K562 (cell line): ENCODE data around the gene CRYBG2. TPM values are rescaled to one million over a fixed set of nuclear protein-coding genes. Genes with fewer than 3 reads are reported as not detected.

Experiments used
- ARHGAP35 ChIP-seq: fragments of 450-650 bp; IDR thresholded peaks from 2 replicates; pipeline ENCODE4 v1.6.1; 2018; ENCODE audit not compliant: partially characterized antibody
- CBFA2T2 ChIP-seq: fragments of 450-650 bp; conservative IDR thresholded peaks from 2 replicates; pipeline ENCODE4 v1.6.1; 2017; ENCODE audit warnings: mild to moderate bottlenecking
- CTCF ChIP-seq, 3 experiments: IDR thresholded peaks in 2 of 3; conservative IDR thresholded peaks in 1 of 3; 2 replicates each; pipeline ENCODE4 v1.5.1; 2011 to 2012; ENCODE audit warnings: low read length in 3 of 3, mild to moderate bottlenecking in 3 of 3, control low read depth in 2 of 3, improper control_type of control experiment in 1 of 3, inconsistent platforms in 1 of 3, low read depth in 1 of 3, mixed read lengths in 1 of 3, moderate library complexity in 1 of 3; ENCODE audit not compliant: insufficient read depth in 2 of 3
- DIDO1 ChIP-seq: fragments of 450-650 bp; IDR thresholded peaks from 2 replicates; pipeline ENCODE4 v1.6.1; 2016; ENCODE audit warnings: low read depth, missing biosample characterization, missing genetic modification characterization
- GTF3C2 ChIP-seq: IDR thresholded peaks from 3 replicates; pipeline ENCODE4 v1.6.1; 2011; ENCODE audit warnings: borderline replicate concordance, mild to moderate bottlenecking, moderate library complexity; ENCODE audit not compliant: insufficient read length; ENCODE audit errors: extremely low read depth
- JUND ChIP-seq, 2 experiments: IDR thresholded peaks; 2 replicates in 1 of 2; 3 replicates in 1 of 2; pipeline ENCODE4 v1.6.1; 2011; ENCODE audit warnings: borderline replicate concordance in 2 of 2, low read depth in 2 of 2, low read length in 2 of 2, improper control_type of control experiment in 1 of 2, missing biosample characterization in 1 of 2, missing genetic modification characterization in 1 of 2, missing genetic modification reagents in 1 of 2
- KLF16 ChIP-seq: IDR thresholded peaks from 2 replicates; pipeline ENCODE4 v1.6.1; 2016; ENCODE audit warnings: antibody characterized with exemption
- MEIS2 ChIP-seq: fragments of 450-650 bp; IDR thresholded peaks from 2 replicates; pipeline ENCODE4 v1.6.1; 2014; ENCODE audit warnings: mild to moderate bottlenecking; ENCODE audit not compliant: partially characterized antibody
- MTF1 ChIP-seq: fragments of 250-450 bp; sonication (Bioruptor Pico); IDR thresholded peaks from 2 replicates; pipeline ENCODE4 v1.9.0; 2021; ENCODE audit warnings: moderate library complexity, mild to moderate bottlenecking, inconsistent platforms, borderline replicate concordance
- NFIC ChIP-seq: fragments of 450-650 bp; IDR thresholded peaks from 2 replicates; pipeline ENCODE4 v1.6.1; 2017; ENCODE audit warnings: mild to moderate bottlenecking, inconsistent platforms
- RAD21 ChIP-seq, 2 experiments: fragments of 250-450 bp in 1 of 2; fragments of 450-650 bp in 1 of 2; sonication (Bioruptor Pico) in 1 of 2; formaldehyde crosslinking in 1 of 2; IDR thresholded peaks in 1 of 2; conservative IDR thresholded peaks in 1 of 2; 2 replicates each; pipeline versions ENCODE4 v1.4.0 to v1.8.0; 2020 to 2022; ENCODE audit warnings: mild to moderate bottlenecking in 2 of 2, moderate library complexity in 1 of 2
- RB1 ChIP-seq: fragments of 450-650 bp; IDR thresholded peaks from 2 replicates; pipeline ENCODE4 v1.6.1; 2017; ENCODE audit warnings: low read depth, mild to moderate bottlenecking
- RBFOX2 ChIP-seq: fragments of 200-400 bp; formaldehyde crosslinking; IDR thresholded peaks from 2 replicates; pipeline ENCODE4 v1.6.1; 2017; ENCODE audit warnings: low read depth, mild to moderate bottlenecking, low read length, moderate library complexity
- RBM22 ChIP-seq: fragments of 200-400 bp; formaldehyde crosslinking; IDR thresholded peaks from 2 replicates; pipeline ENCODE4 v1.6.1; 2018; ENCODE audit warnings: low read length, low read depth; ENCODE audit not compliant: poor library complexity, severe bottlenecking
- RBM25 ChIP-seq: fragments of 200-400 bp; formaldehyde crosslinking; IDR thresholded peaks from 2 replicates; pipeline ENCODE4 v1.6.1; 2018; ENCODE audit warnings: low read length, low read depth, moderate library complexity; ENCODE audit not compliant: severe bottlenecking
- RCOR1 ChIP-seq, 2 experiments: IDR thresholded peaks; 2 replicates each; pipeline ENCODE4 v1.6.1; 2012; ENCODE audit warnings: low read depth in 2 of 2, low read length in 2 of 2, borderline replicate concordance in 1 of 2, improper control_type of control experiment in 1 of 2
- SMC3 ChIP-seq: conservative IDR thresholded peaks from 2 replicates; pipeline ENCODE4 v1.6.1; 2011; ENCODE audit warnings: low read depth, low read length, improper control_type of control experiment; ENCODE audit not compliant: insufficient read depth
- SRSF7 ChIP-seq: fragments of 200-400 bp; formaldehyde crosslinking; optimal IDR thresholded peaks from 2 replicates; pipeline ENCODE3; 2017; ENCODE audit warnings: mild to moderate bottlenecking, low read depth, low read length
- TAF7 ChIP-seq: fragments of 450-650 bp; IDR thresholded peaks from 2 replicates; pipeline ENCODE4 v1.6.1; 2016; ENCODE audit warnings: missing genetic modification characterization, missing compliant biosample characterization
- TFAP4 ChIP-seq: sonication (generic); formaldehyde crosslinking; IDR thresholded peaks from 2 replicates; pipeline ENCODE4 v1.8.0; 2022; ENCODE audit warnings: missing genetic modification reagents, mild to moderate bottlenecking, moderate library complexity, borderline replicate concordance
- polyA plus RNA-seq, 8 experiments: library from polyadenylated mRNA; depleted of rRNA in 4 of 8; stranded (reverse) in 5 of 8; unstranded in 3 of 8; fragments of >200 nt; fragmentation: Nextera tagmentation in 2 of 8; fragmentation: Illumina TruSeq in 1 of 8; extraction: Ambion mirVana in 2 of 8; extraction: Trizol in 1 of 8; gene quantifications; 2 replicates each; pipeline versions ENCODE4 v1.2.1 to v1.2.3, GENCODE V29; 2011 to 2014; ENCODE audit warnings: inconsistent platforms in 1 of 8, missing spikeins in 1 of 8
- total RNA-seq, 7 experiments: library from RNA; depleted of rRNA in 6 of 7; stranded (reverse); fragments of >200 nt in 6 of 7; fragmentation: Illumina TruSeq in 2 of 7; extraction: Trizol in 2 of 7; gene quantifications; 2 replicates each; pipeline versions ENCODE4 v1.2.1 to v1.2.3, GENCODE V29; 2011 to 2021; ENCODE audit warnings: low replicate concordance in 1 of 7

Gene CRYBG2
- total and polyA plus RNA-seq, 9 of the 15 experiments (the other 6 are each of a cell fraction or from before 2014, with no cell fraction given), result 0.39 to 8.5 (median 3.7) TPM

- TF ChIP-seq NFIC, result 0 out of 2 replicates have a peak, but pooled peaks have one; percentile 11
- peak; percentile 46 for TF ChIP-seq RBM22
- no peak for TF ChIP-seq GTF3C2
- TF ChIP-seq SRSF7, result no peak
- 0 out of 2 replicates have a peak, but pooled peaks have one; percentile 7 for TF ChIP-seq CBFA2T2
- no peak for TF ChIP-seq MTF1 (CRISPR knock-in tag)
- TF ChIP-seq TAF7 (tag), result no peak
- TF ChIP-seq RBFOX2, result 0 out of 2 replicates have a peak, but pooled peaks have one; percentile 28
- peak; percentile 41; the same call in 1 of the 2 replicates for TF ChIP-seq TFAP4 (CRISPR knock-in tag)
- no peak for TF ChIP-seq DIDO1 (tag)
- 0 out of 2 replicates have a peak, but pooled peaks have one; percentile 17 for TF ChIP-seq KLF16
- peak; percentile 46 for TF ChIP-seq ARHGAP35
- TF ChIP-seq RCOR1 (IDR thresholded peaks at IDR 0.05; ENCODE audit: borderline replicate concordance in 1 of 2, low read depth in 2 of 2, low read length in 2 of 2), result 0 out of 4 replicates have a peak, but pooled peaks of 1 of the 2 experiments have one; percentile 5
- TF ChIP-seq JUND (IDR thresholded peaks at IDR 0.05; ENCODE audit: borderline replicate concordance, low read depth, low read length), result 0 out of 2 replicates have a peak, but pooled peaks have one; percentile 13
- TF ChIP-seq JUND (tag; IDR thresholded peaks at IDR 0.05; ENCODE audit: borderline replicate concordance, low read depth, low read length), result no peak
- TF ChIP-seq SMC3, result 0 out of 2 replicates have a peak, but pooled peaks have one; percentile 24
- TF ChIP-seq RBM25, result no peak
- peak in 1 of 2 experiments; percentile 53; a peak in 3 of 4 replicates for TF ChIP-seq RAD21 (CRISPR knock-in tag; conservative IDR thresholded peaks at IDR 0.05 in 1 of 2, IDR thresholded peaks at IDR 0.05 in 1 of 2)
- peak; percentile 13 for TF ChIP-seq MEIS2
- TF ChIP-seq RB1, result 0 out of 2 replicates have a peak, but pooled peaks have one; percentile 21
- peak; percentile 76 to 90 (median 89) for TF ChIP-seq CTCF (IDR thresholded peaks at IDR 0.05 in 2 of 3, conservative IDR thresholded peaks at IDR 0.05 in 1 of 3; ENCODE audit: insufficient read depth in 2 of 3, low read depth in 1 of 3, low read length in 3 of 3)
Observed at GRCh38 chr1:26285366-26286063, 68.4 kb downstream of the CRYBG2 start (continued).
